CD4-positive, alpha-beta memory T cell (primary cell): ENCODE results near the gene TRIM10. TPM values are rescaled to one million over a fixed set of nuclear protein-coding genes. Genes with fewer than 3 reads are reported as not detected.
A peak's percentile ranks its signal among the peaks of the same experiment; 100 is the strongest.

Experiments
- CTCF ChIA-PET: fragments of 350-600 bp; sonication (Branson Sonifier 250); formaldehyde crosslinking; loops from one replicate; lab custom pipeline; 2021; ENCODE audit warnings: inconsistent platforms; ENCODE audit not compliant: partially characterized antibody; lab: Charles Lee
- POLR2A ChIA-PET: fragments of 350-600 bp; sonication (Branson Sonifier 250); formaldehyde crosslinking; loops from one replicate; lab custom pipeline; 2021; ENCODE audit not compliant: partially characterized antibody; lab: Charles Lee
- DNase-seq, 5 donors: peaks; one replicate each; pipeline versions ENCODE4 v3.0.0 to v3.0.0-alpha.2; 2020 to 2022; ENCODE audit warnings: mixed read lengths in 1 of 5
- H3K27ac ChIP-seq: one replicate; pipeline ENCODE4 v1.7.0; 2013; ENCODE audit warnings: low read depth, low read length
- H3K27me3 ChIP-seq: 2 replicates; pipeline ENCODE4 v1.7.0; 2013; ENCODE audit warnings: mild to moderate bottlenecking, low read length, moderate library complexity; ENCODE audit not compliant: insufficient read depth
- H3K36me3 ChIP-seq: 2 replicates; pipeline ENCODE4 v1.7.0; 2013; ENCODE audit warnings: mild to moderate bottlenecking, low read length, moderate library complexity; ENCODE audit not compliant: insufficient read depth
- H3K4me1 ChIP-seq: 2 replicates; pipeline ENCODE4 v1.7.0; 2013; ENCODE audit warnings: mild to moderate bottlenecking, low read length, moderate library complexity; ENCODE audit not compliant: insufficient read depth
- H3K4me3 ChIP-seq, 2 donors: one replicate each; pipeline ENCODE4 v1.7.0; 2013; ENCODE audit warnings: low read length in 2 of 2, mild to moderate bottlenecking in 1 of 2
- H3K9me3 ChIP-seq, 2 donors: one replicate each; pipeline ENCODE4 v1.7.0; 2013; ENCODE audit warnings: low read length in 2 of 2, control low read depth in 1 of 2; ENCODE audit not compliant: control insufficient read depth in 1 of 2
- H3K27ac Mint-ChIP-seq, 7 donors: one replicate each; pipeline ENCODE4 v1.8.0; 2020 to 2021; ENCODE audit warnings: mixed read lengths in 7 of 7, mild to moderate bottlenecking in 6 of 7, inconsistent platforms in 3 of 7, moderate library complexity in 3 of 7
- H3K27me3 Mint-ChIP-seq, 2 donors: one replicate each; pipeline ENCODE4 v1.8.0; 2020 to 2021; ENCODE audit warnings: mixed read lengths in 2 of 2
- H3K36me3 Mint-ChIP-seq, 2 donors: one replicate each; pipeline ENCODE4 v1.8.0; 2020 to 2021; ENCODE audit warnings: mixed read lengths in 2 of 2, inconsistent platforms in 1 of 2, mild to moderate bottlenecking in 1 of 2
- H3K4me1 Mint-ChIP-seq, 4 donors: one replicate each; pipeline ENCODE4 v1.8.0; 2020 to 2021; ENCODE audit warnings: mixed read lengths in 4 of 4, mild to moderate bottlenecking in 1 of 4
- H3K4me3 Mint-ChIP-seq, 8 donors: one replicate each; pipeline ENCODE4 v1.8.0; 2020 to 2021; ENCODE audit warnings: mixed read lengths in 8 of 8, mild to moderate bottlenecking in 7 of 8, moderate library complexity in 6 of 8, inconsistent platforms in 3 of 8
- H3K9me3 Mint-ChIP-seq, 8 donors: one replicate each; pipeline ENCODE4 v1.8.0; 2020 to 2021; ENCODE audit warnings: mixed read lengths in 8 of 8, mild to moderate bottlenecking in 5 of 8, inconsistent platforms in 3 of 8, moderate library complexity in 1 of 8
- intact Hi-C: fragments of 100-400 bp; cut with micrococcal nuclease; formaldehyde crosslinking; loops from one replicate; pipeline ENCODE4 v1.15.1; 2023
- polyA plus RNA-seq, 2 donors: library from polyadenylated mRNA; unstranded; fragments of 300-500 nt; fragmentation: Illumina TruSeq; gene quantifications; one replicate each; pipeline ENCODE4 v1.2.3, GENCODE V29; 2021
- total RNA-seq, 2 experiments: library from RNA; stranded (reverse); gene quantifications; one replicate each; pipeline ENCODE4 v1.2.3, GENCODE V29; 2021

The TRIM10 gene
- total and polyA plus RNA-seq, 4 experiments from 2014 or later = not detected

GRCh38 chr6:30152016-30152673 is 8.9 kb downstream of the TRIM10 start:
- ChIA-PET POLR2A (no interaction called here), CTCF (interaction anchor here (2.6 kb wide), 1 partner anchor 20 kb away, joined by 11 read pairs; no protein-coding TSS in a partner anchor)
- H3K27ac ChIP-seq = no peak overlapping the region
- H3K9me3 ChIP-seq = no peaks in the 10 kb centered on the region
- Mint-ChIP-seq H3K36me3 (no peaks in the 10 kb centered on the region), H3K4me1 (peaks cover 0 to 3% (median 0%) of the 10 kb centered on the region in 4 donors), H3K27me3 (peaks cover 27 to 56% of the 10 kb centered on the region in 2 donors), H3K4me3 (no peak overlapping the region), H3K9me3 (no peaks in the 10 kb centered on the region), H3K27ac (no peak overlapping the region)
- intact Hi-C loops = no loop called here
- no peaks in the 10 kb centered on the region for H3K27me3 ChIP-seq
- no peak overlapping the region for H3K4me3 ChIP-seq
- no peaks in the 10 kb centered on the region for H3K4me1 ChIP-seq
- no peaks in the 10 kb centered on the region for H3K36me3 ChIP-seq
- no peak for DNase-seq

- ChIA-PET POLR2A (no interaction called here), CTCF (interaction anchor here (2.6 kb wide), 1 partner anchor 20 kb away, joined by 11 read pairs; no protein-coding TSS in a partner anchor)
- no peak for DNase-seq
- Histone ChIP-seq H3K9me3 (no peaks in the 10 kb centered on the region), H3K36me3 (no peaks in the 10 kb centered on the region), H3K27me3 (no peaks in the 10 kb centered on the region), H3K4me1 (no peaks in the 10 kb centered on the region), H3K27ac (no peak overlapping the region), H3K4me3 (no peak overlapping the region)
- H3K27ac Mint-ChIP-seq = no peak overlapping the region
- intact Hi-C loops = no loop called here
- no peak overlapping the region for H3K4me3 Mint-ChIP-seq
- H3K9me3 Mint-ChIP-seq = no peaks in the 10 kb centered on the region
- peaks cover 24 to 55% of the 10 kb centered on the region in 2 donors for H3K27me3 Mint-ChIP-seq
- peaks cover 0 to 3% (median 0%) of the 10 kb centered on the region in 4 donors for H3K4me1 Mint-ChIP-seq
- H3K36me3 Mint-ChIP-seq = no peaks in the 10 kb centered on the region
These were observed 9.4 kb downstream of the TRIM10 start for GRCh38 chr6:30151580-30151979.

- Histone ChIP-seq H3K27me3 (no peaks in the 10 kb centered on the region), H3K9me3 (no peaks in the 10 kb centered on the region), H3K4me1 (no peaks in the 10 kb centered on the region), H3K36me3 (no peaks in the 10 kb centered on the region), H3K27ac (no peak overlapping the region), H3K4me3 (no peak overlapping the region)
- DNase-seq = no peak
- CTCF ChIA-PET = interaction anchor here (2.6 kb wide), 1 partner anchor 19 kb away, joined by 11 read pairs; no protein-coding TSS in a partner anchor
- Mint-ChIP-seq H3K4me1 (peaks cover 0 to 3% (median 0%) of the 10 kb centered on the region in 4 donors), H3K27me3 (peaks cover 19 to 50% of the 10 kb centered on the region in 2 donors), H3K36me3 (no peaks in the 10 kb centered on the region), H3K27ac (peak overlapping the region in 1 of 7 donors; percentile 61), H3K9me3 (no peaks in the 10 kb centered on the region), H3K4me3 (no peak overlapping the region)
- POLR2A ChIA-PET = no interaction called here
- intact Hi-C loops = no loop called here
These were observed 10.2 kb downstream of the TRIM10 start for GRCh38 chr6:30150671-30151395.

GRCh38 chr6:30149858-30150550 is 11.0 kb downstream of the TRIM10 start:
- ChIA-PET POLR2A (no interaction called here), CTCF (interaction anchor here (2.6 kb wide), 1 partner anchor 18 kb away, joined by 11 read pairs; no protein-coding TSS in a partner anchor)
- Mint-ChIP-seq H3K9me3 (no peaks in the 10 kb centered on the region), H3K27ac (peak overlapping the region in 1 of 7 donors; percentile 62), H3K36me3 (no peaks in the 10 kb centered on the region), H3K4me1 (peaks cover 0 to 3% (median 0%) of the 10 kb centered on the region in 4 donors), H3K27me3 (peaks cover 18 to 41% of the 10 kb centered on the region in 2 donors), H3K4me3 (no peak overlapping the region)
- DNase-seq = no peak
- Histone ChIP-seq H3K4me1 (no peaks in the 10 kb centered on the region), H3K27ac (no peak overlapping the region), H3K4me3 (no peak overlapping the region), H3K27me3 (no peaks in the 10 kb centered on the region), H3K36me3 (no peaks in the 10 kb centered on the region), H3K9me3 (no peaks in the 10 kb centered on the region)
- intact Hi-C loops = no loop called here

GRCh38 chr6:30149234-30149633 is 11.8 kb downstream of the TRIM10 start:
- no peaks in the 10 kb centered on the region for H3K9me3 Mint-ChIP-seq
- no peak for DNase-seq

GRCh38 chr6:30147096-30147495 is 13.9 kb downstream of the TRIM10 start:
- ChIA-PET POLR2A (no interaction called here), CTCF (interaction anchor here (1.9 kb wide), 1 partner anchor 16 kb away, joined by 5 read pairs; no protein-coding TSS in a partner anchor)
- H3K27ac ChIP-seq = no peak overlapping the region
- intact Hi-C loops = no loop called here
- Mint-ChIP-seq H3K4me1 (peaks cover 0 to 3% (median 0%) of the 10 kb centered on the region in 4 donors), H3K36me3 (no peaks in the 10 kb centered on the region), H3K4me3 (no peak overlapping the region), H3K27ac (no peak overlapping the region), H3K27me3 (peaks cover 29 to 36% of the 10 kb centered on the region in 2 donors), H3K9me3 (no peaks in the 10 kb centered on the region)
- H3K9me3 ChIP-seq = no peaks in the 10 kb centered on the region
- no peak for DNase-seq
- H3K36me3 ChIP-seq = no peaks in the 10 kb centered on the region
- no peaks in the 10 kb centered on the region for H3K4me1 ChIP-seq
- peaks cover 6% of the 10 kb centered on the region for H3K27me3 ChIP-seq
- H3K4me3 ChIP-seq = no peak overlapping the region

More at GRCh38 chr6:30149234-30149633, 11.8 kb downstream of the TRIM10 start:
- Histone ChIP-seq H3K27me3 (no peaks in the 10 kb centered on the region), H3K4me1 (no peaks in the 10 kb centered on the region), H3K9me3 (no peaks in the 10 kb centered on the region), H3K27ac (no peak overlapping the region), H3K36me3 (no peaks in the 10 kb centered on the region), H3K4me3 (no peak overlapping the region)
- intact Hi-C loops = no loop called here
- POLR2A ChIA-PET = no interaction called here
- CTCF ChIA-PET = no interaction called here
- peaks cover 21 to 39% of the 10 kb centered on the region in 2 donors for H3K27me3 Mint-ChIP-seq
- no peak overlapping the region for H3K27ac Mint-ChIP-seq
- no peak overlapping the region for H3K4me3 Mint-ChIP-seq
- H3K36me3 Mint-ChIP-seq = no peaks in the 10 kb centered on the region
- peaks cover 0 to 3% (median 0%) of the 10 kb centered on the region in 4 donors for H3K4me1 Mint-ChIP-seq

GRCh38 chr6:30145818-30146217 is 15.2 kb downstream of the TRIM10 start:
- intact Hi-C loops = no loop called here
- no peaks in the 10 kb centered on the region for H3K9me3 Mint-ChIP-seq
- no peak overlapping the region for H3K4me3 Mint-ChIP-seq
- H3K4me3 ChIP-seq = no peak overlapping the region
- H3K4me1 ChIP-seq = no peaks in the 10 kb centered on the region
- H3K27me3 Mint-ChIP-seq = peaks cover 39 to 40% of the 10 kb centered on the region in 2 donors
- no peaks in the 10 kb centered on the region for H3K4me1 Mint-ChIP-seq
- ChIA-PET CTCF (interaction anchor here (0.8 kb wide), 1 partner anchor 8 kb away, joined by 3 read pairs; no protein-coding TSS in a partner anchor), POLR2A (no interaction called here)
- H3K27me3 ChIP-seq = peaks cover 6% of the 10 kb centered on the region
- H3K9me3 ChIP-seq = no peaks in the 10 kb centered on the region
- H3K36me3 Mint-ChIP-seq = no peaks in the 10 kb centered on the region
- H3K27ac Mint-ChIP-seq = no peak overlapping the region
- H3K27ac ChIP-seq = no peak overlapping the region
- H3K36me3 ChIP-seq = no peaks in the 10 kb centered on the region
- DNase-seq = no peak
